ENCODE measurements around the gene RILPL2.

RILPL2 gene

DNA sequence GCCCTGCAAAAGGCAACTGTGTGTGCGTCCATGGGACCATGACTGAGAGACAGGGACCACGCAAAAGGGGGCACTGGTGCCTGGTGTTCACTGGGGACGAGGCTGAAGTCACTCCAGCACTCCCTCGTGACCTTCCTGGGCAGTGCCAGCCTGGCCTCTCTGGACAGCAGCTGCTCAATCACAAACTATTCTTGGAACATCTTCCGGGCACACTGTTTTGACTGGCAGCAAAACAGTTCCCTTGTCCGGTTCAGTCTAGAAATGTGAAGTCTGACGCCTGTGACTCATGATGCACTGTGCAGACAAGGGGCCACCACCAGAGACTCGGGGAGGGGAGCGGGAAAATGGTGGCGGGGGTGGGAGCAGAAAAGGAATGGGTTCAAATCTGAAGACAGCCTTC is 42.3 kb upstream of the RILPL2 start:
- DNase-seq: no peak
- no peak overlapping the region for H3K27ac Mint-ChIP-seq
- H3K9me3 Mint-ChIP-seq: no peaks in the 10 kb centered on the region
- no peak overlapping the region for H3K4me3 Mint-ChIP-seq
- peaks cover 31% of the 10 kb centered on the region for H3K4me1 Mint-ChIP-seq
- TF ChIP-seq, protein P1, sequence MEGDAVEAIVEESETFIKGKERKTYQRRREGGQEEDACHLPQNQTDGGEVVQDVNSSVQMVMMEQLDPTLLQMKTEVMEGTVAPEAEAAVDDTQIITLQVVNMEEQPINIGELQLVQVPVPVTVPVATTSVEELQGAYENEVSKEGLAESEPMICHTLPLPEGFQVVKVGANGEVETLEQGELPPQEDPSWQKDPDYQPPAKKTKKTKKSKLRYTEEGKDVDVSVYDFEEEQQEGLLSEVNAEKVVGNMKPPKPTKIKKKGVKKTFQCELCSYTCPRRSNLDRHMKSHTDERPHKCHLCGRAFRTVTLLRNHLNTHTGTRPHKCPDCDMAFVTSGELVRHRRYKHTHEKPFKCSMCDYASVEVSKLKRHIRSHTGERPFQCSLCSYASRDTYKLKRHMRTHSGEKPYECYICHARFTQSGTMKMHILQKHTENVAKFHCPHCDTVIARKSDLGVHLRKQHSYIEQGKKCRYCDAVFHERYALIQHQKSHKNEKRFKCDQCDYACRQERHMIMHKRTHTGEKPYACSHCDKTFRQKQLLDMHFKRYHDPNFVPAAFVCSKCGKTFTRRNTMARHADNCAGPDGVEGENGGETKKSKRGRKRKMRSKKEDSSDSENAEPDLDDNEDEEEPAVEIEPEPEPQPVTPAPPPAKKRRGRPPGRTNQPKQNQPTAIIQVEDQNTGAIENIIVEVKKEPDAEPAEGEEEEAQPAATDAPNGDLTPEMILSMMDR (IDR thresholded peaks at IDR 0.05): no peak
- H3K36me3 Mint-ChIP-seq (ENCODE audit: low read depth): peaks cover 73% of the 10 kb centered on the region
- peaks cover 3% of the 10 kb centered on the region for H3K27me3 Mint-ChIP-seq (ENCODE audit: low read depth, poor library complexity)

DNA sequence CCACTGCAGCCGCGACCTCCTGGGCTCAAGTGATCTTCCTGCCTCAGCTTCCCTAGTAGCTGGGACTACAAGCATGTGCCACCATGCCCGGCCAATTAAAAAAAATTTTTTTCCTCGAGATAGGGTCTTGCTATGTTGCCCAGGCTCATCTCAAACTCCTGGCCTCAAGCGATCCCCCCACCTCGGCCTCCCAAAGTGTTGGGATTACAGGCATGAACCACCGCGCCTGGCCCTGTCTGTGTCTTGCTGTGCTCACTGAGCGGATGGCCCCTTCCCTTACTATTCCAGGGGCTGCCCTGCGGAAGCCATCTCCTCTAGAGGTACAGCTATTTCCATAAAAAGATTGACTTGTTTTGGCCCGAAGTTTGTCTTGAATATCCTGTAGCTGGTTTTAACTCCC is 41.6 kb upstream of the RILPL2 start:
- Mint-ChIP-seq H3K27me3 (ENCODE audit: low read depth, poor library complexity) (peaks cover 3% of the 10 kb centered on the region), H3K4me3 (no peak overlapping the region), H3K4me1 (peaks cover 31% of the 10 kb centered on the region), H3K36me3 (ENCODE audit: low read depth) (peaks cover 69% of the 10 kb centered on the region), H3K27ac (peak overlapping the region; percentile 29), H3K9me3 (no peaks in the 10 kb centered on the region)
- no peak for DNase-seq
- TF ChIP-seq, protein P1 (IDR thresholded peaks at IDR 0.05): no peak

DNA sequence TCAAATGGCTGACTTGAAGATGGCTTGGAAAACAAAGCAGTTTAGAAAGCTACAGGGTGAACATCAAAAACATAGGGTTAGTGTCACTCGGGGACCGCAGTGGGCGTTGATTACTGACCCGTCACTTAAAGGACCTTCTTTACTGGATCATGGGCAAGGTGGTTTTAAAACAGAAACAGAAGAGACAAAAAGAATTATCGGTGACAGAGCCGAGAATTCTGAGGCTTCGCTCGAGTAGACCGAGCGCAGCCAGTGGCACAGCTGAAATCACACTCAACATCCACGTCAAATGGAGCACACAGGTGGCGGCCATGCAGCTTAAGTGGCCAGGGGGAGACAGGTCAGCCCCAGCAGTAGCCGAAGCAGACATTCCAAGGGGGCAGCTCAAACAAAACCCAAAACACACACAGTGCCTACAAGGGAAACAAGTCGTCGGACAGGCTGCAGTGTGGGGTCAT is 38.8 kb upstream of the RILPL2 start:
- Mint-ChIP-seq H3K27ac (peak overlapping the region; percentile 97), H3K27me3 (ENCODE audit: low read depth, poor library complexity) (peaks cover 3% of the 10 kb centered on the region), H3K9me3 (no peaks in the 10 kb centered on the region), H3K36me3 (ENCODE audit: low read depth) (peaks cover 73% of the 10 kb centered on the region), H3K4me3 (peak overlapping the region; percentile 58), H3K4me1 (peaks cover 31% of the 10 kb centered on the region)
- no peak for DNase-seq
- TF ChIP-seq, protein P1 (IDR thresholded peaks at IDR 0.05): no peak

DNA sequence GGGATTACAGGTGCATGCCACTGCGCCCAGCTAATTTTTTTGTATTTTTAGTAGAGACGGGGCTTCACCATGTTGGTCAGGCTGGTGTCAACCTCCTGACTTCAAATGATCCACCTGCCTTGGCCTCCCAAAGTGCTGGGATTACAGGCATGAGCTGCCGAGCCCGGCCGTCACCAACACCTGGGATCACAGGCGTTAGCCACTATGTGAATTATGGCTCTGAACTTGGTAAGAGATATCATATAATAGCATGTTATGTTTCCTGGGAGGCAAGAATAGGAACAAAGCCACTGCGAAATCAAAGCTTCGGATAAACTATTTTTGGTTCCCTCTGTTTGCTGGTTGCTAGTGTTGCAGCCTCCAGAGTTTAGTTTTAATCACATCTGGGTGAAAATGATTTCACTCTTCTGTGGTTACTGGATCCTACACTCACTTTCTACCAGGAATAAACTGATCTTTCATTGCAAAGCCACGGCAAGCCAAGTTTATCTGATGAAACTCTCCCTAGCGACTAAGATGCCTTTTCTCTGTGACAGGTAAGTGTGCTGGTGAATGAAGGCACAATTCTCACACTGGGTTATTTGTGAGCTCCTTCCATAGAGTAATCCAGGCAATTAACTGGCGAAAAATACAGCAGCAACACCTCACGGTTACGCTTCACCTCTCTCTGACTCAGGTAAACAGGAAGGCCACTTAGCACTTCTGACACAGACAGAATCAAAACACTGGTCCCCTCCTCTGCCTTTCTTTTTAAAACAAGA is 38.2 kb upstream of the RILPL2 start:
- Mint-ChIP-seq H3K4me1 (peaks cover 31% of the 10 kb centered on the region), H3K27me3 (ENCODE audit: low read depth, poor library complexity) (peaks cover 3% of the 10 kb centered on the region), H3K36me3 (ENCODE audit: low read depth) (peaks cover 75% of the 10 kb centered on the region), H3K9me3 (no peaks in the 10 kb centered on the region), H3K4me3 (peak overlapping the region; percentile 58), H3K27ac (peak overlapping the region; percentile 97)
- TF ChIP-seq, protein P1 (IDR thresholded peaks at IDR 0.05): no peak
- no peak for DNase-seq

DNA sequence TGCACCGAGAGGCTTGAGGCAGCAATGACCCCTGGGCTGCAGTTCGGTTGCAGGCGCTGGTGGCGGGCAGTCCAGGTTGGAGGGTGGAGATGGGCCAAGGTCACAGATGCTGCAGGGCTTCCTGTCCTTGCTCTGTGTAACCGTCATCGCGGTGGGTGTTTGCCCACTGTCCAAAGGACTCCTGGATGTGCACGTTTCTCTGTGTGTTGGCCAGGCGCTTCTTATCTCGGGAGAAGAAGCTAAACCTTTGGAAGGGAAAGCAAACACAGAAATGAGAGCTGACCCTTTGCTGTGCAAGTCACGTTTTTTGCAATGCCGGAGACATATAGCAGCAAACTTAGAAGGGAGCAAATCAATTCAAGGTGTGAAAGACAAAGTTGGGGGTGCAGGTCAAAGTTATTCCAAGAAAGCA is 36.0 kb upstream of the RILPL2 start:
- no peaks in the 10 kb centered on the region for H3K9me3 Mint-ChIP-seq
- no peak overlapping the region for H3K27ac Mint-ChIP-seq
- peaks cover 39% of the 10 kb centered on the region for H3K4me1 Mint-ChIP-seq
- peaks cover 3% of the 10 kb centered on the region for H3K27me3 Mint-ChIP-seq (ENCODE audit: low read depth, poor library complexity)
- no peak overlapping the region for H3K4me3 Mint-ChIP-seq
- TF ChIP-seq, protein P1 (IDR thresholded peaks at IDR 0.05): no peak
- peaks cover 64% of the 10 kb centered on the region for H3K36me3 Mint-ChIP-seq (ENCODE audit: low read depth)
- DNase-seq: no peak

Measured in nephron progenitor cell (in vitro differentiated cells).